ENCODE data around the gene KRT3. TPM values are rescaled to one million over a fixed set of nuclear protein-coding genes. Genes with fewer than 3 reads are reported as not detected.

KRT3 gene
- total and polyA plus RNA-seq, 7 donors, result not detected

- Histone ChIP-seq H3K27ac (no peak overlapping the region), H3K4me1 (no peaks in the 10 kb centered on the region), H3K4me3 (no peak overlapping the region), H3K36me3 (ENCODE audit: insufficient read depth in 1 of 2, low read depth in 1 of 2) (no peaks in the 10 kb centered on the region), H3K27me3 (ENCODE audit: insufficient read depth in 3 of 3, low read length in 2 of 3) (peaks cover 0 to 21% (median 5%) of the 10 kb centered on the region in 3 donors), H3K9me3 (no peaks in the 10 kb centered on the region)
- intact Hi-C loops (cut with DNase I), result no loop called here
- ATAC-seq (no peak), DNase-seq (no peak)
- no peak for TF ChIP-seq CTCF (IDR thresholded peaks at IDR 0.05)
- 76 to 80% (median 77%) methylated on average over 6 of the region's 6 CpGs for WGBS, 3 donors
Measured at GRCh38 chr12:52827499-52828090, 31.7 kb upstream of the KRT3 start.

GRCh38 chr12:52826611-52827498 is 30.9 kb upstream of the KRT3 start:
- Histone ChIP-seq H3K4me3 (no peak overlapping the region), H3K27me3 (ENCODE audit: insufficient read depth in 3 of 3, low read length in 2 of 3) (peaks cover 0 to 21% (median 5%) of the 10 kb centered on the region in 3 donors), H3K9me3 (no peaks in the 10 kb centered on the region), H3K27ac (no peak overlapping the region), H3K36me3 (ENCODE audit: insufficient read depth in 1 of 2, low read depth in 1 of 2) (no peaks in the 10 kb centered on the region), H3K4me1 (no peaks in the 10 kb centered on the region)
- no peak for TF ChIP-seq CTCF (IDR thresholded peaks at IDR 0.05)
- ATAC-seq (no peak), DNase-seq (no peak)
- WGBS, 3 donors, result 90 to 92% (median 91%) methylated on average over 11 of the region's 11 CpGs
- intact Hi-C loops (cut with DNase I), result no loop called here

- 75 to 80% (median 78%) methylated on average over 4 of the region's 4 CpGs for whole genome bisulfite sequencing, 3 donors
- peaks cover 0 to 27% (median 3%) of the 10 kb centered on the region in 3 donors for H3K27me3 ChIP-seq (ENCODE audit: insufficient read depth in 3 of 3, low read length in 2 of 3)
- no peak overlapping the region for H3K4me3 ChIP-seq
- no peaks in the 10 kb centered on the region for H3K36me3 ChIP-seq (ENCODE audit: insufficient read depth in 1 of 2, low read depth in 1 of 2)
- H3K9me3 ChIP-seq, result no peaks in the 10 kb centered on the region
- no peak overlapping the region for H3K27ac ChIP-seq
- TF ChIP-seq CTCF (IDR thresholded peaks at IDR 0.05), result no peak
- ATAC-seq (no peak), DNase-seq (no peak)
- intact Hi-C loops (cut with DNase I), result no loop called here
- H3K4me1 ChIP-seq, result no peaks in the 10 kb centered on the region
Measured at GRCh38 chr12:52825961-52826360, 30.0 kb upstream of the KRT3 start.

GRCh38 chr12:52824741-52825410 is 29.0 kb upstream of the KRT3 start:
- Histone ChIP-seq H3K4me1 (no peaks in the 10 kb centered on the region), H3K36me3 (ENCODE audit: insufficient read depth in 1 of 2, low read depth in 1 of 2) (no peaks in the 10 kb centered on the region), H3K27ac (no peak overlapping the region), H3K4me3 (no peak overlapping the region), H3K9me3 (no peaks in the 10 kb centered on the region), H3K27me3 (ENCODE audit: insufficient read depth in 3 of 3, low read length in 2 of 3) (peaks cover 0 to 37% (median 5%) of the 10 kb centered on the region in 3 donors)
- intact Hi-C loops (cut with DNase I), result no loop called here
- DNase-seq (no peak), ATAC-seq (no peak)
- 87 to 89% (median 87%) methylated on average over 5 of the region's 5 CpGs for WGBS, 3 donors
- no peak for TF ChIP-seq CTCF (IDR thresholded peaks at IDR 0.05)

Data from psoas muscle (tissue), 8 donors.